ENCODE results near the gene SLC25A25.

GRCh38 chr9:128056887-128057723 is 10.9 kb upstream of the SLC25A25 start:
- TF ChIP-seq CTCF (IDR thresholded peaks at IDR 0.05), result no peak
- TF ChIP-seq POLR2A (IDR thresholded peaks at IDR 0.05), result no peak

All from right lobe of liver (tissue), 4 donors.